IMR-90 (cell line): ENCODE measurements around the gene DNM1. TPM values are rescaled to one million over a fixed set of nuclear protein-coding genes. Genes with fewer than 3 reads are reported as not detected.

Source experiments
- ATAC-seq: fragments of 200-7000 bp; cut with Tn5 transposase; 2 replicates; pipeline ENCODE4 v1.9.1; 2020; ENCODE audit warnings: low read depth, mild to moderate bottlenecking, moderate library complexity
- BruUV-seq: library from RNA; stranded (reverse); fragments of 400-500 nt; replicated peaks from 2 replicates; lab custom pipeline; 2021; lab: Mats Ljungman, UMichigan
- CTCF ChIA-PET: fragments of 300-600 bp; formaldehyde crosslinking; extraction: SDS; loops from one replicate; lab custom pipeline; 2021; ENCODE audit warnings: antibody characterized with exemption; lab: Yijun Ruan, JAX
- POLR2A ChIA-PET: fragments of 300-600 bp; sonication (Branson Sonifier 250); formaldehyde crosslinking; loops from one replicate; lab custom pipeline; 2022; ENCODE audit warnings: antibody characterized with exemption; ENCODE audit not compliant: unreplicated experiment; lab: Charles Lee
- DNase-seq: peaks from one replicate; pipeline ENCODE4 v3.0.0; 2013
- H2AFZ ChIP-seq: replicated peaks from 2 replicates; pipeline ENCODE3; 2013; ENCODE audit warnings: low read length, mild to moderate bottlenecking; ENCODE audit not compliant: poor library complexity
- H2AK5ac ChIP-seq: 2 replicates; pipeline ENCODE4 v1.6.1; 2013; ENCODE audit warnings: low read depth, low read length, inconsistent platforms
- H2AK9ac ChIP-seq: replicated peaks from 2 replicates; pipeline ENCODE3; 2013; ENCODE audit warnings: mild to moderate bottlenecking, low read depth, low read length, moderate library complexity; ENCODE audit not compliant: poor library complexity
- H2BK120ac ChIP-seq: 2 replicates; pipeline ENCODE4 v1.6.1; 2013; ENCODE audit warnings: low read depth, low read length, inconsistent platforms
- H2BK15ac ChIP-seq: 3 replicates; pipeline ENCODE4 v1.6.1; 2013; ENCODE audit warnings: low read depth, low read length, inconsistent platforms
- H2BK20ac ChIP-seq: 2 replicates; pipeline ENCODE4 v1.6.1; 2013; ENCODE audit warnings: low read depth, mild to moderate bottlenecking, inconsistent platforms, low read length, moderate library complexity
- H2BK5ac ChIP-seq: 2 replicates; pipeline ENCODE4 v1.6.1; 2013; ENCODE audit warnings: mild to moderate bottlenecking, low read depth, low read length, inconsistent platforms; ENCODE audit not compliant: poor library complexity, severe bottlenecking
- H3K14ac ChIP-seq: replicated peaks from 2 replicates; pipeline ENCODE4 v1.6.1; 2013; ENCODE audit warnings: low read depth, low read length, inconsistent platforms
- H3K18ac ChIP-seq: 2 replicates; pipeline ENCODE4 v1.6.1; 2013; ENCODE audit warnings: low read depth, low read length, control low read depth
- H3K23ac ChIP-seq: 2 replicates; pipeline ENCODE4 v1.6.1; 2013; ENCODE audit warnings: low read depth, low read length, inconsistent platforms
- H3K27ac ChIP-seq: 2 replicates; pipeline ENCODE4 v1.5.1; 2013; ENCODE audit warnings: mild to moderate bottlenecking, control low read depth, low read length; ENCODE audit not compliant: insufficient read depth
- H3K27me3 ChIP-seq: 2 replicates; pipeline ENCODE4 v1.6.1; 2013; ENCODE audit warnings: low read length; ENCODE audit not compliant: control insufficient read depth, insufficient read depth
- H3K36me3 ChIP-seq: 2 replicates; pipeline ENCODE4 v1.6.1; 2013; ENCODE audit warnings: low read length, mixed read lengths; ENCODE audit not compliant: control insufficient read depth, insufficient read depth
- H3K4ac ChIP-seq: 2 replicates; pipeline ENCODE4 v1.6.1; 2013; ENCODE audit warnings: low read depth, low read length, inconsistent platforms
- H3K4me1 ChIP-seq: 2 replicates; pipeline ENCODE4 v1.6.1; 2013; ENCODE audit warnings: low read length, mixed read lengths; ENCODE audit not compliant: control insufficient read depth, insufficient read depth
- H3K4me2 ChIP-seq: 2 replicates; pipeline ENCODE4 v1.6.1; 2013; ENCODE audit warnings: low read depth, mild to moderate bottlenecking, control low read depth, low read length, moderate library complexity
- H3K4me3 ChIP-seq: 2 replicates; pipeline ENCODE4 v1.5.1; 2013; ENCODE audit warnings: low read depth, mild to moderate bottlenecking, control low read depth, low read length, moderate library complexity; ENCODE audit not compliant: insufficient read depth
- H3K56ac ChIP-seq: 2 replicates; pipeline ENCODE4 v1.6.1; 2013; ENCODE audit warnings: low read length, inconsistent platforms; ENCODE audit not compliant: insufficient read depth; ENCODE audit errors: extremely low read depth
- H3K79me1 ChIP-seq, 2 experiments: 2 replicates each; pipeline ENCODE4 v1.6.1; 2013; ENCODE audit warnings: low read length in 2 of 2, inconsistent platforms in 1 of 2, low read depth in 1 of 2
- H3K9ac ChIP-seq: 2 replicates; pipeline ENCODE4 v1.6.1; 2013; ENCODE audit warnings: low read depth, low read length, control low read depth
- H3K9me1 ChIP-seq: 2 replicates; pipeline ENCODE4 v1.6.1; 2013; ENCODE audit warnings: low read length, inconsistent platforms; ENCODE audit not compliant: insufficient read depth
- H3K9me3 ChIP-seq: 2 replicates; pipeline ENCODE4 v1.6.1; 2013; ENCODE audit warnings: low read length; ENCODE audit not compliant: control insufficient read depth, insufficient read depth
- H4K20me1 ChIP-seq: 2 replicates; pipeline ENCODE4 v1.6.1; 2013; ENCODE audit warnings: low read length, inconsistent platforms; ENCODE audit not compliant: insufficient read depth
- H4K5ac ChIP-seq: 2 replicates; pipeline ENCODE4 v1.6.1; 2013; ENCODE audit warnings: mild to moderate bottlenecking, low read depth, low read length, control low read depth
- H4K8ac ChIP-seq, 2 experiments: 2 replicates each; pipeline ENCODE4 v1.6.1; 2013; ENCODE audit warnings: low read depth in 2 of 2, low read length in 2 of 2, control low read depth in 1 of 2, inconsistent platforms in 1 of 2
- H4K91ac ChIP-seq: 2 replicates; pipeline ENCODE4 v1.6.1; 2013; ENCODE audit warnings: low read depth, low read length, inconsistent platforms; ENCODE audit not compliant: insufficient read depth
- BHLHE40 ChIP-seq: fragments of 150-350 bp; IDR thresholded peaks from 2 replicates; pipeline ENCODE4 v1.6.1; 2016; ENCODE audit warnings: mild to moderate bottlenecking, low read depth, low read length
- CEBPB ChIP-seq: IDR thresholded peaks from 2 replicates; pipeline ENCODE4 v1.6.1; 2012; ENCODE audit warnings: low read depth, low read length, improper control_type of control experiment
- CHD1 ChIP-seq: IDR thresholded peaks from 2 replicates; pipeline ENCODE4 v1.6.1; 2012; ENCODE audit warnings: low read depth, low read length, improper control_type of control experiment
- CTCF ChIP-seq: conservative IDR thresholded peaks from 2 replicates; pipeline ENCODE4 v1.5.1; 2012; ENCODE audit warnings: mild to moderate bottlenecking, low read depth, low read length, improper control_type of control experiment
- FOS ChIP-seq: fragments of 150-350 bp; IDR thresholded peaks from 2 replicates; pipeline ENCODE4 v1.6.1; 2016; ENCODE audit warnings: low read depth, low read length
- MAFK ChIP-seq: IDR thresholded peaks from 2 replicates; pipeline ENCODE4 v1.6.1; 2012; ENCODE audit warnings: low read depth, low read length, improper control_type of control experiment
- MAZ ChIP-seq: IDR thresholded peaks from 2 replicates; pipeline ENCODE4 v1.6.1; 2012; ENCODE audit warnings: low read depth, mild to moderate bottlenecking, low read length, improper control_type of control experiment, moderate library complexity, borderline replicate concordance
- MXI1 ChIP-seq: IDR thresholded peaks from 2 replicates; pipeline ENCODE4 v1.6.1; 2012; ENCODE audit warnings: low read depth, mild to moderate bottlenecking, low read length, moderate library complexity, borderline replicate concordance
- NFE2L2 ChIP-seq: fragments of 150-350 bp; IDR thresholded peaks from 2 replicates; pipeline ENCODE4 v1.6.1; 2016; ENCODE audit warnings: low read depth, mild to moderate bottlenecking, low read length
- POLR2A ChIP-seq: IDR thresholded peaks from 2 replicates; pipeline ENCODE4 v1.6.1; 2012; ENCODE audit warnings: mild to moderate bottlenecking, low read depth, low read length
- RAD21 ChIP-seq: IDR thresholded peaks from 2 replicates; pipeline ENCODE4 v1.6.1; 2012; ENCODE audit warnings: low read length, improper control_type of control experiment
- RCOR1 ChIP-seq: IDR thresholded peaks from 2 replicates; pipeline ENCODE4 v1.6.1; 2012; ENCODE audit warnings: mild to moderate bottlenecking, low read length, improper control_type of control experiment; ENCODE audit not compliant: insufficient replicate concordance
- RFX5 ChIP-seq: IDR thresholded peaks from 2 replicates; pipeline ENCODE4 v1.8.0; 2012; ENCODE audit warnings: low read depth, mild to moderate bottlenecking, low read length, moderate library complexity
- WGBS, 2 experiments: methylation state at CpG; one replicate each; pipeline versions ENCODE4 v1.1.5 to v1.1.7; 2013; ENCODE audit warnings: missing lambda C conversion rate in 2 of 2; ENCODE audit not compliant: insufficient read length in 1 of 2; ENCODE audit errors: extremely low coverage in 2 of 2; 5-methylcytosine and 5-hydroxymethylcytosine counted together
- dilution Hi-C: fragments of 300-500 bp; cut with HindIII; formaldehyde crosslinking; loops from one replicate; pipeline ENCODE4 v1.14.3; 2018; ENCODE audit warnings: low sequenced_read_pairs; ENCODE audit not compliant: unreplicated experiment
- in situ Hi-C: fragments of 300-500 bp; cut with MboI; formaldehyde crosslinking; loops from 3 replicates; pipeline ENCODE4 v1.14.3; 2019; ENCODE audit warnings: low sequenced_read_pairs, inconsistent platforms, mixed read lengths
- intact Hi-C: fragments of 100-400 bp; cut with micrococcal nuclease; formaldehyde crosslinking; loops from 2 replicates; pipeline ENCODE4 v1.10.0; 2022
- polyA plus RNA-seq, 3 experiments: library from polyadenylated mRNA; depleted of rRNA; stranded (reverse); fragments of >200 nt; gene quantifications; 2 replicates each; pipeline ENCODE4 v1.2.3, GENCODE V29; 2012; ENCODE audit warnings: low replicate concordance in 1 of 3
- total RNA-seq: library from RNA; depleted of rRNA; stranded (reverse); fragments of >200 nt; gene quantifications from 2 replicates; pipeline ENCODE4 v1.2.3, GENCODE V29; 2012
- TF ChIP-seq, protein P1 (sequence below): fragments of 150-350 bp; IDR thresholded peaks from 2 replicates; pipeline ENCODE4 v1.6.1; 2016; ENCODE audit warnings: low read depth, mild to moderate bottlenecking, low read length, moderate library complexity, borderline replicate concordance

Gene DNM1
- total and polyA plus RNA-seq, 2 of the 4 experiments (the other 2 are of a cell fraction): 13.6 to 17.7 TPM

GRCh38 chr9:128175726-128176125 is 27.5 kb upstream of the DNM1 start:
- Histone ChIP-seq H3K56ac (peak overlapping the region; percentile 20; the same call in 1 of the 2 replicates), H3K9me1 (peaks cover 18% of the 10 kb centered on the region), H3K4me2 (peak overlapping the region; percentile 60), H2AK5ac (peak overlapping the region; percentile 21), H3K18ac (0 out of 2 replicates have a peak overlapping the region, but pooled peaks have one; percentile 6), H2AFZ (no peak overlapping the region), H3K27me3 (no peaks in the 10 kb centered on the region), H3K9ac (peak overlapping the region; percentile 24; the same call in 1 of the 2 replicates), H4K5ac (peak overlapping the region; percentile 54), H3K9me3 (peaks cover 5% of the 10 kb centered on the region), H4K91ac (peak overlapping the region; percentile 37), H2BK20ac (peak overlapping the region; percentile 20), H2AK9ac (no peak overlapping the region), H4K20me1 (peaks cover 7% of the 10 kb centered on the region; the same call in 1 of the 2 replicates), H3K23ac (peak overlapping the region; percentile 11), H3K79me1 (peaks cover 6 to 31% of the 10 kb centered on the region in 2 experiments; a peak in 3 of 4 replicates), H3K4me1 (peaks cover 14% of the 10 kb centered on the region), H3K14ac (peak overlapping the region; percentile 27), H3K4ac (peak overlapping the region; percentile 65), H2BK15ac (0 out of 3 replicates have a peak overlapping the region, but pooled peaks have one; percentile 14), H3K36me3 (peaks cover 48% of the 10 kb centered on the region), H2BK5ac (peak overlapping the region; percentile 59), H3K4me3 (no peak overlapping the region), H4K8ac (peak overlapping the region in 1 of 2 experiments; percentile 67; a peak in 1 of 4 replicates), H2BK120ac (peak overlapping the region; percentile 73), H3K27ac (peak overlapping the region; percentile 88; the same call in 1 of the 2 replicates)
- POLR2A ChIA-PET: no interaction called here
- CTCF ChIA-PET: interaction anchor here (1.2 kb wide), 1 partner anchor 80 kb away, joined by 3 read pairs; no protein-coding TSS in a partner anchor
- BruUV-seq: no TSS peak
- ATAC-seq (peak; percentile 28; the same call in 1 of the 2 replicates), DNase-seq (no peak)
- no peak for TF ChIP-seq POLR2A
- no peak for TF ChIP-seq MAFK
- TF ChIP-seq FOS: no peak
- no peak for TF ChIP-seq MAZ
- TF ChIP-seq CHD1: no peak
- TF ChIP-seq CEBPB: no peak
- TF ChIP-seq BHLHE40: no peak
- TF ChIP-seq RAD21: no peak
- TF ChIP-seq NFE2L2: no peak
- TF ChIP-seq, protein P1, sequence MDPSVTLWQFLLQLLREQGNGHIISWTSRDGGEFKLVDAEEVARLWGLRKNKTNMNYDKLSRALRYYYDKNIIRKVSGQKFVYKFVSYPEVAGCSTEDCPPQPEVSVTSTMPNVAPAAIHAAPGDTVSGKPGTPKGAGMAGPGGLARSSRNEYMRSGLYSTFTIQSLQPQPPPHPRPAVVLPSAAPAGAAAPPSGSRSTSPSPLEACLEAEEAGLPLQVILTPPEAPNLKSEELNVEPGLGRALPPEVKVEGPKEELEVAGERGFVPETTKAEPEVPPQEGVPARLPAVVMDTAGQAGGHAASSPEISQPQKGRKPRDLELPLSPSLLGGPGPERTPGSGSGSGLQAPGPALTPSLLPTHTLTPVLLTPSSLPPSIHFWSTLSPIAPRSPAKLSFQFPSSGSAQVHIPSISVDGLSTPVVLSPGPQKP: no peak
- no peak for TF ChIP-seq RFX5
- TF ChIP-seq RCOR1: no peak
- TF ChIP-seq MXI1: no peak
- no peak for TF ChIP-seq CTCF
- intact Hi-C loops: no loop called here
- 100% methylated on average over 1 of the region's 2 CpGs; no CpG with 5 or more reads in 1 of the 2 experiments for WGBS, 2 experiments
- dilution Hi-C loops: no loop called here
- in situ Hi-C loops: no loop called here
